HFF-Myc (cell line): Measurements from ENCODE around the gene CCDC102A.

ENCODE experiments used
- DNase-seq: peaks from one replicate; pipeline ENCODE4 v3.0.0-alpha.2; 2011; ENCODE audit warnings: low read depth; ENCODE audit errors: extremely low read depth
- H3K4me3 ChIP-seq: replicated peaks from 2 replicates; pipeline ENCODE4 v1.5.1; 2011; ENCODE audit warnings: low read depth, mild to moderate bottlenecking, control low read depth, low read length
- CTCF ChIP-seq: IDR thresholded peaks from 2 replicates; pipeline ENCODE4 v1.5.1; 2012; ENCODE audit warnings: mild to moderate bottlenecking, low read depth, low read length, control low read depth; ENCODE audit errors: missing control alignments

The CCDC102A gene

DNA sequence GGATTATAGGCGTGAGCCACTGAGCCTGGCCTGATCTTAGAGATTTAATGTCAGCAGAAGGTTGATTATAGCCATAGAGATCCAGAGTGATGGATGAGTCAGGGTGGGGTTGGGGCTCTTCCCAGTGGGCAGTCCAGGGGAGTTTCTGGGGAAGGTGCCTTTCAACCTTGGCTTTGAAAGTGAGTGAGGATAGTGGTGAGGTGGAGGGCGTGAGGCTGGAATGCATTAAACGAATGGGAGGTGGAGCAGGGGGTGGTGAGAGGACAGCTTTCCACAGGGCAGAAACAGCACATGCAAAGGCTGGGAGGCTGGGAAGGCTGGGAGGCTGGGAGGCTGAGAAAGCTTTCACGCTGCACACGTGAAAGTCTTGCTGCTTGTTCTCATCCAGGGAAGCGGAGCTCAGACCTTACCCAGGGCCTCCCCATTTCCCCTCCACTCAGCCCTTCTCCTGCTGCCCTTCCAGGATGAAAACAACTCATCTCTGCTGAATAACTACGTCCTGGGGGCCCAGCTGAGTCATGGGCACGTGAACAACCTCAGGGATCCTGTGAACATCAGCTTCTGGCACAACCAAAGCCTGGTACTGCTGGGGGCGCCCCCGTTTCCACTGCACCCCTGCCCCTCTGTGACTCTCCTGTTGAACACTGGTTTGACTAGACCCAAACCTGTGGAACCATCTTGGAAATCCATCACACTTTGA is 28.4 kb upstream of the CCDC102A start:
- no peak for TF ChIP-seq CTCF
- DNase-seq = no peak

GRCh38 chr16:57563761-57564160 is 27.4 kb upstream of the CCDC102A start:
- no peak for TF ChIP-seq CTCF
- no peak overlapping the region for H3K4me3 ChIP-seq
- DNase-seq = no peak

More for the DNA sequence above, 28.4 kb upstream of the CCDC102A start:
- H3K4me3 ChIP-seq = no peak overlapping the region

- no peak overlapping the region for H3K4me3 ChIP-seq
- no peak for DNase-seq
- TF ChIP-seq CTCF = no peak
These were observed 27.0 kb upstream of the CCDC102A start for GRCh38 chr16:57563487-57563750.

GRCh38 chr16:57562669-57563486 is 26.5 kb upstream of the CCDC102A start:
- TF ChIP-seq CTCF = no peak
- no peak overlapping the region for H3K4me3 ChIP-seq
- no peak for DNase-seq

DNA sequence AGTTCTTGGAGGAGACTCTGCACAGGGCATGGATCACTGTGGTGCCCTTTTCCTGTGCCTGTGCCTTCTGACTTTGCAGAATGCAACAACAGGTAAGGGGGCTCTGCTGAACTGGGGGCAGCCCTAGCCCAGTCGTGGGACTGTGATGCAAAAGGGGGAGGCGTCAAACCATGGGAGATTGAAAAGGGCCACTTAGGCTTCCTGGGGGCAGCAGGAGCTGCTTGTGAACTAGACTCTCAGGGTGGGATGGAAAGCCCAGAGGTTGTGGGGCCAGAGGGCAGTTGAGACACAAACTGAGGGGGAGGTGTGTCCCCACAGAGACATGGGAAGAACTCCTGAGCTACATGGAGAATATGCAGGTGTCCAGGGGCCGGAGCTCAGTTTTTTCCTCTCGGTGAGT is 25.7 kb upstream of the CCDC102A start:
- H3K4me3 ChIP-seq = no peak overlapping the region
- TF ChIP-seq CTCF = no peak
- DNase-seq = no peak

DNA sequence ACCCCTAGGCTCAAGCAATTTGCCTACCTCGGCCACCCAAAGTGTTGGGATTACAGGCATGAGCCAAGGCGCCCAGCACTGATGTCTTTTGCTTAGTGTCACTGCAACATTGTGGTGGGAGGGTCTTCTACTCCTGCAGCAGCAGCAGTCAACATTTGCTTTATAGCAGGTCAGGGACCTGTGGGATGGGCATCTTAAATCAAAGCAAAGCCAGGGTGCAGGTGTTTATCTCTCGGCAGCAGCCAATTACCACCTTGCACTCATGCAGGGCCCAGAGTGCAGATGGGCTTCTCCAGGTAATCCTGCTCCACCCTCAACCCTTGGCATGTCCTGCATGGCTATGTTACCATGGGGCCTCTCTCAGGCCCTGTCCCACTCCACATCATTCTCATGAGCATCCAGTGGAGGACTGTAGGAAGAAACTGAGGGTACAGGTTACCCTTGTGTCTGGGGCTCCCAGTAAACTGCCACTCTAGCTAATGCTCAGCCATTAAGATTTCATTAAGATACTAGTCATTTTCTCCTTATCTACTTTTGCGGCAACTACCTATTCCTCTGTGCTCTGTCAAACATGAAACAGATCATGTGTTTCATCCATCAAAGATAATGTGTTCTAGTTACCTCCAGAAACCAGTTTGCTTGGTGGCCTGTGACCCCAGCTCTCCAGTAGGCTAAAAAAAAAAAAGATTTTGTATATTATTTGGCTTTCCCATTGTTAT is 22.9 kb upstream of the CCDC102A start:
- no peak for TF ChIP-seq CTCF
- no peak for DNase-seq
- no peak overlapping the region for H3K4me3 ChIP-seq
